A549 (cell line): ENCODE results near the gene TNFAIP8L1. TPM values are rescaled to one million over a fixed set of nuclear protein-coding genes. Genes with fewer than 3 reads are reported as not detected.
A peak's percentile ranks its signal among the peaks of the same experiment; 100 is the strongest.

Source experiments
- ATAC-seq, 2 experiments: fragments of 200-7000 bp in 1 of 2; fragments of >200 bp in 1 of 2; cut with Nextera tagmentation in 1 of 2; cut with Tn5 transposase in 1 of 2; 3 replicates each; pipeline versions ENCODE4 v1.8.0 to v1.9.1; 2018 to 2020; ENCODE audit warnings: mild to moderate bottlenecking in 1 of 2, moderate library complexity in 1 of 2
- CTCF ChIA-PET: fragments of 300-600 bp; sonication (Branson Sonifier 250); formaldehyde crosslinking; extraction: SDS; loops from one replicate; lab custom pipeline; 2021; ENCODE audit warnings: antibody characterized with exemption, inconsistent platforms; lab: Yijun Ruan, JAX
- POLR2A ChIA-PET: fragments of 350-600 bp; formaldehyde crosslinking; extraction: SDS; loops from one replicate; lab custom pipeline; 2021; ENCODE audit warnings: antibody characterized with exemption, inconsistent platforms; lab: Yijun Ruan, JAX
- DNase-seq, 2 experiments: peaks; one replicate each; pipeline versions ENCODE4 v3.0.0 to v3.0.0-alpha.2; 2011 to 2016; ENCODE audit warnings: low read depth in 1 of 2, low spot score in 1 of 2
- FAIRE-seq: peaks from 2 replicates; lab custom pipeline; 2011; peaks lifted over from hg19 to GRCh38; lab: Jason Lieb, UNC
- H3K27ac ChIP-seq, 2 experiments: fragments of >200 bp; sonication (Bioruptor Twin); formaldehyde crosslinking; 3 replicates each; pipeline ENCODE4 v1.5.1; 2016 to 2017
- H3K4me1 ChIP-seq: fragments of >200 bp; sonication (Bioruptor Twin); formaldehyde crosslinking; 3 replicates; pipeline ENCODE4 v1.6.1; 2016
- H3K4me2 ChIP-seq: fragments of >200 bp; sonication (Bioruptor Twin); formaldehyde crosslinking; 3 replicates; pipeline ENCODE4 v1.6.1; 2016
- H3K4me3 ChIP-seq: fragments of >200 bp; sonication (Bioruptor Twin); formaldehyde crosslinking; 3 replicates; pipeline ENCODE4 v1.5.1; 2016
- H3K9me3 ChIP-seq: fragments of >200 bp; sonication (Bioruptor Twin); formaldehyde crosslinking; 3 replicates; pipeline ENCODE4 v1.6.1; 2016
- BHLHE40 ChIP-seq: IDR thresholded peaks from 2 replicates; pipeline ENCODE4 v1.6.1; 2012; ENCODE audit warnings: low read depth, low read length, inconsistent platforms
- CHD2 ChIP-seq: fragments of 150-350 bp; IDR thresholded peaks from 2 replicates; pipeline ENCODE4 v1.6.1; 2014; ENCODE audit warnings: low read length; ENCODE audit not compliant: partially characterized antibody
- FOSB ChIP-seq: fragments of 250-450 bp; sonication (Bioruptor Pico); IDR thresholded peaks from 2 replicates; pipeline ENCODE4 v1.5.0; 2020; ENCODE audit warnings: mild to moderate bottlenecking, moderate library complexity
- GATA3 ChIP-seq: IDR thresholded peaks from 2 replicates; pipeline ENCODE4 v1.6.1; 2012; ENCODE audit warnings: borderline replicate concordance
- HEYL ChIP-seq: fragments of 250-450 bp; sonication (Bioruptor Pico); IDR thresholded peaks from 2 replicates; pipeline ENCODE4 v1.8.0; 2021; ENCODE audit warnings: mild to moderate bottlenecking, moderate library complexity
- HOXA7 ChIP-seq: fragments of 250-450 bp; sonication (Bioruptor Pico); IDR thresholded peaks from 2 replicates; pipeline ENCODE4 v1.5.0; 2020; ENCODE audit warnings: mild to moderate bottlenecking, moderate library complexity
- HOXB5 ChIP-seq: fragments of 250-450 bp; sonication (Bioruptor Pico); IDR thresholded peaks from 2 replicates; pipeline ENCODE4 v1.5.0; 2020; ENCODE audit warnings: mild to moderate bottlenecking, moderate library complexity
- JUN ChIP-seq, 2 experiments: fragments of >200 bp; sonication (Bioruptor Twin); formaldehyde crosslinking; IDR thresholded peaks; 2 replicates in 1 of 2; 3 replicates in 1 of 2; pipeline ENCODE4 v1.6.1; 2016 to 2017
- JUNB ChIP-seq: fragments of >200 bp; sonication (Bioruptor Twin); formaldehyde crosslinking; IDR thresholded peaks from 2 replicates; pipeline ENCODE4 v1.6.1; 2016
- KDM5A ChIP-seq: fragments of 200-600 bp; sonication (generic); IDR thresholded peaks from 2 replicates; pipeline ENCODE4 v1.6.1; 2016; ENCODE audit warnings: antibody characterized with exemption, mild to moderate bottlenecking
- MAFK ChIP-seq: fragments of 450-650 bp; IDR thresholded peaks from 2 replicates; pipeline ENCODE4 v1.6.1; 2014; ENCODE audit not compliant: partially characterized antibody
- MYC ChIP-seq: IDR thresholded peaks from 2 replicates; pipeline ENCODE4 v1.6.1; 2012; ENCODE audit warnings: mild to moderate bottlenecking, inconsistent platforms, low read length, improper control_type of control experiment, borderline replicate concordance
- POLR2AphosphoS2 ChIP-seq: conservative IDR thresholded peaks from 2 replicates; pipeline ENCODE4 v1.6.1; 2012; ENCODE audit warnings: low read length, improper control_type of control experiment, inconsistent platforms
- RARB ChIP-seq: fragments of 250-450 bp; sonication (Bioruptor Pico); IDR thresholded peaks from 2 replicates; pipeline ENCODE4 v1.8.0; 2021; ENCODE audit warnings: mild to moderate bottlenecking, moderate library complexity
- RCOR1 ChIP-seq: fragments of 150-350 bp; IDR thresholded peaks from 2 replicates; pipeline ENCODE4 v1.6.1; 2014; ENCODE audit warnings: antibody characterized with exemption, low read length, low read depth
- RFX5 ChIP-seq: fragments of 450-650 bp; IDR thresholded peaks from 2 replicates; pipeline ENCODE4 v1.7.1; 2014; ENCODE audit warnings: antibody characterized with exemption, mild to moderate bottlenecking, moderate library complexity
- SMC3 ChIP-seq: fragments of >200 bp; sonication (Bioruptor Twin); formaldehyde crosslinking; IDR thresholded peaks from 3 replicates; pipeline ENCODE4 v1.6.1; 2018; ENCODE audit warnings: inconsistent platforms
- WGBS: methylation state at CpG from one replicate; pipeline ENCODE4 v1.1.6; 2017; ENCODE audit errors: missing lambda C conversion rate; 5-methylcytosine and 5-hydroxymethylcytosine counted together
- polyA plus RNA-seq, 4 experiments: library from polyadenylated mRNA; depleted of rRNA in 3 of 4; stranded (reverse); fragments of >200 nt; fragmentation: RNase III in 1 of 4; extraction: RNeasy Plus Mini Kit Qiagen cat#74134 plus additional on column Dnase treatment in 1 of 4; gene quantifications; 2 replicates in 3 of 4; 3 replicates in 1 of 4; pipeline ENCODE4 v1.2.3, GENCODE V29; 2011 to 2017
- TF ChIP-seq, protein P1 (sequence below): fragments of >200 bp; sonication (Bioruptor Twin); formaldehyde crosslinking; IDR thresholded peaks from 2 replicates; pipeline ENCODE4 v1.6.1; 2016
- TF ChIP-seq, protein P2 (sequence below): fragments of 200-600 bp; sonication (generic); IDR thresholded peaks from 2 replicates; pipeline ENCODE4 v1.6.1; 2016; ENCODE audit warnings: antibody characterized with exemption, mild to moderate bottlenecking, moderate library complexity
- TF ChIP-seq, protein P3 (sequence below): fragments of >200 bp; sonication (Bioruptor Twin); formaldehyde crosslinking; IDR thresholded peaks from 3 replicates; pipeline ENCODE4 v1.6.1; 2016
- TF ChIP-seq, protein P4 (sequence below): fragments of 150-350 bp; IDR thresholded peaks from 2 replicates; pipeline ENCODE4 v1.6.1; 2014; ENCODE audit warnings: low read depth, mild to moderate bottlenecking, low read length
- TF ChIP-seq, protein P5 (sequence below): fragments of 250-450 bp; sonication (Bioruptor Pico); IDR thresholded peaks from 2 replicates; pipeline ENCODE4 v1.5.0; 2021; ENCODE audit warnings: mild to moderate bottlenecking, moderate library complexity, borderline replicate concordance
- TF ChIP-seq, protein P6 (sequence below): IDR thresholded peaks from 2 replicates; pipeline ENCODE4 v1.6.1; 2012
- TF ChIP-seq, protein P7 (sequence below): fragments of 450-650 bp; IDR thresholded peaks from 2 replicates; pipeline ENCODE4 v1.6.1; 2014; ENCODE audit warnings: antibody characterized with exemption
- TF ChIP-seq, protein P8 (sequence below): IDR thresholded peaks from 2 replicates; pipeline ENCODE4 v1.6.1; 2012

TNFAIP8L1 gene
- polyA plus RNA-seq, 2 of the 4 experiments (the other 2 are of a cell fraction): 3.2 to 5.9 TPM

DNA sequence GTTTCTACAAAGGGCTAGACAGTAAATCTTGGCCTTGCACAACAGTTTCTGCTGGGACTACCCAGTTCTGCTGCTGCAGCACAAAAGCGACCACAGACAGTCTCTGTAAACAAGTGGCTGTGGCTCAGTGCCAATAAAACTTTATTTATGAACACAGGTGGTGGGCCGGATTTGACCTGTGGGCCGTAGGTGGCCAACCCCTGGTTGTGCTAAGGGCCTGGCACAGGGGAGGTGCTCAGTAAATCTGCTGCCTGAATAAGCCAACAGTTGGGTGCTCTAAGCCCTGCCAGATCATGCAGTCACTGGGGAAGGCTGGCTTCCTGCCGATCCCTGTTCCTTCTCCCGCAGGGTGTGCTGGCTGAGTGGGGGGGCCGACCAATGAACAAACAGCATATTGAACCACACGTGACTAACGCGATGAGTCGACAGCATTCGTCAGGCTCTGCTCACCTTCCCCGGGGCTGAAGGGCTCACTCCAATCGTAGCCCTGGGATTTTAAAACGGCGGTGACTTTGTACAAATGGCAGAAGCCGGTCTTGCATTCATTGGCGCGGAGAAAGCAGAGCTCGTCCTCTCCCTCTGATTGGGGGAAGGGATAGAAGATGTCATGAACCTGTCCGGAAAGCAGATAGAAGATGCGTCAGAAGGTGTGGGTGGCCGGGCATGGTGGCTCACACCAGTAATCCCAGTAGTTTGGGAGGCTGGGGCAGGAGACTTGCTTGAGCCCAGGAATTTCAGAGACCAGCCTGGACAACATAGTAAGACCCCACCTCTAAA is 55.1 kb downstream of the TNFAIP8L1 start (continued):
- TF ChIP-seq RARB: no peak
- TF ChIP-seq HOXB5 (CRISPR knock-in tag): no peak
- no peak for TF ChIP-seq RCOR1
- TF ChIP-seq JUNB: no peak
- TF ChIP-seq GATA3: peak; percentile 29; the same call in 1 of the 2 replicates
- TF ChIP-seq, protein P1, sequence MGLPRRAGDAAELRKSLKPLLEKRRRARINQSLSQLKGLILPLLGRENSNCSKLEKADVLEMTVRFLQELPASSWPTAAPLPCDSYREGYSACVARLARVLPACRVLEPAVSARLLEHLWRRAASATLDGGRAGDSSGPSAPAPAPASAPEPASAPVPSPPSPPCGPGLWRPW: no peak
- TF ChIP-seq, protein P2, sequence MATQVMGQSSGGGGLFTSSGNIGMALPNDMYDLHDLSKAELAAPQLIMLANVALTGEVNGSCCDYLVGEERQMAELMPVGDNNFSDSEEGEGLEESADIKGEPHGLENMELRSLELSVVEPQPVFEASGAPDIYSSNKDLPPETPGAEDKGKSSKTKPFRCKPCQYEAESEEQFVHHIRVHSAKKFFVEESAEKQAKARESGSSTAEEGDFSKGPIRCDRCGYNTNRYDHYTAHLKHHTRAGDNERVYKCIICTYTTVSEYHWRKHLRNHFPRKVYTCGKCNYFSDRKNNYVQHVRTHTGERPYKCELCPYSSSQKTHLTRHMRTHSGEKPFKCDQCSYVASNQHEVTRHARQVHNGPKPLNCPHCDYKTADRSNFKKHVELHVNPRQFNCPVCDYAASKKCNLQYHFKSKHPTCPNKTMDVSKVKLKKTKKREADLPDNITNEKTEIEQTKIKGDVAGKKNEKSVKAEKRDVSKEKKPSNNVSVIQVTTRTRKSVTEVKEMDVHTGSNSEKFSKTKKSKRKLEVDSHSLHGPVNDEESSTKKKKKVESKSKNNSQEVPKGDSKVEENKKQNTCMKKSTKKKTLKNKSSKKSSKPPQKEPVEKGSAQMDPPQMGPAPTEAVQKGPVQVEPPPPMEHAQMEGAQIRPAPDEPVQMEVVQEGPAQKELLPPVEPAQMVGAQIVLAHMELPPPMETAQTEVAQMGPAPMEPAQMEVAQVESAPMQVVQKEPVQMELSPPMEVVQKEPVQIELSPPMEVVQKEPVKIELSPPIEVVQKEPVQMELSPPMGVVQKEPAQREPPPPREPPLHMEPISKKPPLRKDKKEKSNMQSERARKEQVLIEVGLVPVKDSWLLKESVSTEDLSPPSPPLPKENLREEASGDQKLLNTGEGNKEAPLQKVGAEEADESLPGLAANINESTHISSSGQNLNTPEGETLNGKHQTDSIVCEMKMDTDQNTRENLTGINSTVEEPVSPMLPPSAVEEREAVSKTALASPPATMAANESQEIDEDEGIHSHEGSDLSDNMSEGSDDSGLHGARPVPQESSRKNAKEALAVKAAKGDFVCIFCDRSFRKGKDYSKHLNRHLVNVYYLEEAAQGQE: no peak
- TF ChIP-seq, protein P3, sequence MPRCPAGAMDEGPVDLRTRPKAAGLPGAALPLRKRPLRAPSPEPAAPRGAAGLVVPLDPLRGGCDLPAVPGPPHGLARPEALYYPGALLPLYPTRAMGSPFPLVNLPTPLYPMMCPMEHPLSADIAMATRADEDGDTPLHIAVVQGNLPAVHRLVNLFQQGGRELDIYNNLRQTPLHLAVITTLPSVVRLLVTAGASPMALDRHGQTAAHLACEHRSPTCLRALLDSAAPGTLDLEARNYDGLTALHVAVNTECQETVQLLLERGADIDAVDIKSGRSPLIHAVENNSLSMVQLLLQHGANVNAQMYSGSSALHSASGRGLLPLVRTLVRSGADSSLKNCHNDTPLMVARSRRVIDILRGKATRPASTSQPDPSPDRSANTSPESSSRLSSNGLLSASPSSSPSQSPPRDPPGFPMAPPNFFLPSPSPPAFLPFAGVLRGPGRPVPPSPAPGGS: no peak
- TF ChIP-seq, protein P4, sequence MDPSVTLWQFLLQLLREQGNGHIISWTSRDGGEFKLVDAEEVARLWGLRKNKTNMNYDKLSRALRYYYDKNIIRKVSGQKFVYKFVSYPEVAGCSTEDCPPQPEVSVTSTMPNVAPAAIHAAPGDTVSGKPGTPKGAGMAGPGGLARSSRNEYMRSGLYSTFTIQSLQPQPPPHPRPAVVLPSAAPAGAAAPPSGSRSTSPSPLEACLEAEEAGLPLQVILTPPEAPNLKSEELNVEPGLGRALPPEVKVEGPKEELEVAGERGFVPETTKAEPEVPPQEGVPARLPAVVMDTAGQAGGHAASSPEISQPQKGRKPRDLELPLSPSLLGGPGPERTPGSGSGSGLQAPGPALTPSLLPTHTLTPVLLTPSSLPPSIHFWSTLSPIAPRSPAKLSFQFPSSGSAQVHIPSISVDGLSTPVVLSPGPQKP: no peak
- no peak for TF ChIP-seq KDM5A
- no peak for TF ChIP-seq RFX5
- 0 out of 2 replicates have a peak, but pooled peaks have one; percentile 6 for TF ChIP-seq BHLHE40
- TF ChIP-seq, protein P5, sequence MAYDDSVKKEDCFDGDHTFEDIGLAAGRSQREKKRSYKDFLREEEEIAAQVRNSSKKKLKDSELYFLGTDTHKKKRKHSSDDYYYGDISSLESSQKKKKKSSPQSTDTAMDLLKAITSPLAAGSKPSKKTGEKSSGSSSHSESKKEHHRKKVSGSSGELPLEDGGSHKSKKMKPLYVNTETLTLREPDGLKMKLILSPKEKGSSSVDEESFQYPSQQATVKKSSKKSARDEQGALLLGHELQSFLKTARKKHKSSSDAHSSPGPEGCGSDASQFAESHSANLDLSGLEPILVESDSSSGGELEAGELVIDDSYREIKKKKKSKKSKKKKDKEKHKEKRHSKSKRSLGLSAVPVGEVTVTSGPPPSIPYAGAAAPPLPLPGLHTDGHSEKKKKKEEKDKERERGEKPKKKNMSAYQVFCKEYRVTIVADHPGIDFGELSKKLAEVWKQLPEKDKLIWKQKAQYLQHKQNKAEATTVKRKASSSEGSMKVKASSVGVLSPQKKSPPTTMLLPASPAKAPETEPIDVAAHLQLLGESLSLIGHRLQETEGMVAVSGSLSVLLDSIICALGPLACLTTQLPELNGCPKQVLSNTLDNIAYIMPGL (CRISPR knock-in tag): no peak
- no peak for TF ChIP-seq CHD2
- no peak for TF ChIP-seq FOSB

DNA sequence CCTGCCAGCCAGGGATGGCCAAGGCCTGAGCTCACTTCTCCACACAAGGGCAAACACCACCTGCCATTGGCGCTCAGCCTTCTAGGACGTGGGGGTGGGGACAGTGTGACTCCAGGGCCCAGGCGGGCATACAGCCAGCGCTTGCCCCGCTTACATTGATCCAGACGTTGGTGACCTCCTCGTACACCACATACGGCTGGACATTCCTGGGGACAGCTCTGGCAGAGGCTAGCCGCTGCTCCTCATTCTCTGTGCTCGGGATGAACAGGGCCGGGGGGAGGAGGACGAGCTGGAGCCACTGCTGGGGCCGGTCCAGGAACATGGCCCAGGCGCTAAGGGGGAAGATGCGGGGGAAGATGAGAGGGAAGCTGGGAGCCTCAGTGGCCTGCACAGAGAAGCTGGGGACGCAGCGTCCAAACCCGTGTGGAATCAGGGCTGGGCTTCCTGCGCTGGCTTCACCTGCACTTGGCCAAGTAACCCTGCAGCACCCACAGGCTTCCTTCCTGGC is 56.0 kb downstream of the TNFAIP8L1 start:
- 93% methylated on average over 16 of the region's 19 CpGs for WGBS
- TF ChIP-seq HEYL (no peak), JUN (IDR thresholded peaks at IDR 0.05) (no peak), RCOR1 (no peak), SMC3 (no peak), JUNB (no peak), HOXB5 (CRISPR knock-in tag) (no peak), RARB (no peak), POLR2AphosphoS2 (no peak), MAFK (no peak), HOXA7 (CRISPR knock-in tag) (no peak), MYC (no peak), RFX5 (no peak)
- TF ChIP-seq, protein P6, sequence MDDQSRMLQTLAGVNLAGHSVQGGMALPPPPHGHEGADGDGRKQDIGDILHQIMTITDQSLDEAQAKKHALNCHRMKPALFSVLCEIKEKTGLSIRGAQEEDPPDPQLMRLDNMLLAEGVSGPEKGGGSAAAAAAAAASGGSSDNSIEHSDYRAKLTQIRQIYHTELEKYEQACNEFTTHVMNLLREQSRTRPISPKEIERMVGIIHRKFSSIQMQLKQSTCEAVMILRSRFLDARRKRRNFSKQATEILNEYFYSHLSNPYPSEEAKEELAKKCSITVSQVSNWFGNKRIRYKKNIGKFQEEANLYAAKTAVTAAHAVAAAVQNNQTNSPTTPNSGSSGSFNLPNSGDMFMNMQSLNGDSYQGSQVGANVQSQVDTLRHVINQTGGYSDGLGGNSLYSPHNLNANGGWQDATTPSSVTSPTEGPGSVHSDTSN: no peak
- TF ChIP-seq, protein P7, sequence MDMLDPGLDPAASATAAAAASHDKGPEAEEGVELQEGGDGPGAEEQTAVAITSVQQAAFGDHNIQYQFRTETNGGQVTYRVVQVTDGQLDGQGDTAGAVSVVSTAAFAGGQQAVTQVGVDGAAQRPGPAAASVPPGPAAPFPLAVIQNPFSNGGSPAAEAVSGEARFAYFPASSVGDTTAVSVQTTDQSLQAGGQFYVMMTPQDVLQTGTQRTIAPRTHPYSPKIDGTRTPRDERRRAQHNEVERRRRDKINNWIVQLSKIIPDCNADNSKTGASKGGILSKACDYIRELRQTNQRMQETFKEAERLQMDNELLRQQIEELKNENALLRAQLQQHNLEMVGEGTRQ: no peak
- TF ChIP-seq, protein P8, sequence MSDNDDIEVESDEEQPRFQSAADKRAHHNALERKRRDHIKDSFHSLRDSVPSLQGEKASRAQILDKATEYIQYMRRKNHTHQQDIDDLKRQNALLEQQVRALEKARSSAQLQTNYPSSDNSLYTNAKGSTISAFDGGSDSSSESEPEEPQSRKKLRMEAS: no peak
- TF ChIP-seq, all 56 proteins: peak for 0
- DNase-seq (no peak), ATAC-seq (no peak), FAIRE-seq (no peak)
- Histone ChIP-seq H3K4me3 (no peak overlapping the region), H3K4me1 (peaks cover 33% of the 10 kb centered on the region), H3K9me3 (no peaks in the 10 kb centered on the region), H3K4me2 (peak overlapping the region; percentile 63), H3K27ac (peak overlapping the region; percentile 68 to 85)
- CTCF ChIA-PET: no interaction called here
- POLR2A ChIA-PET: interaction anchor here (1.0 kb wide), 1 partner anchor 18 kb away, joined by 5 read pairs; no protein-coding TSS in a partner anchor
